HepG2 (cell line): ENCODE measurements around the gene GMPPA. TPM values are rescaled to one million over a fixed set of nuclear protein-coding genes. Genes with fewer than 3 reads are reported as not detected.

Experiments used
- AGO2 ChIP-seq: fragments of 200-400 bp; formaldehyde crosslinking; optimal IDR thresholded peaks from 2 replicates; pipeline ENCODE3; 2017; ENCODE audit warnings: mild to moderate bottlenecking, low read depth, low read length, moderate library complexity
- ATF5 ChIP-seq: sonication (generic); formaldehyde crosslinking; IDR thresholded peaks from 2 replicates; pipeline ENCODE4 v1.4.0; 2020; ENCODE audit warnings: mild to moderate bottlenecking, low read depth, missing genetic modification reagents
- BCL6 ChIP-seq: IDR thresholded peaks from 2 replicates; pipeline ENCODE4 v1.6.1; 2016; ENCODE audit warnings: missing genetic modification reagents, missing compliant biosample characterization
- CAMTA2 ChIP-seq: sonication (generic); formaldehyde crosslinking; IDR thresholded peaks from 2 replicates; pipeline ENCODE4 v1.4.0; 2020; ENCODE audit warnings: mild to moderate bottlenecking, missing genetic modification reagents, borderline replicate concordance
- CBX5 ChIP-seq: sonication (generic); formaldehyde crosslinking; IDR thresholded peaks from 2 replicates; pipeline ENCODE4 v1.4.0; 2020; ENCODE audit warnings: missing genetic modification reagents, borderline replicate concordance
- CHCHD3 ChIP-seq: sonication (generic); formaldehyde crosslinking; IDR thresholded peaks from 2 replicates; pipeline ENCODE4 v1.8.0; 2022; ENCODE audit warnings: mild to moderate bottlenecking, missing genetic modification reagents, moderate library complexity
- ELF3 ChIP-seq: IDR thresholded peaks from 2 replicates; pipeline ENCODE4 v1.6.1; 2016; ENCODE audit warnings: missing genetic modification reagents, missing compliant biosample characterization
- ETS1 ChIP-seq: sonication (generic); formaldehyde crosslinking; IDR thresholded peaks from 2 replicates; pipeline ENCODE4 v1.4.0; 2020; ENCODE audit warnings: missing genetic modification reagents
- FOXK1 ChIP-seq: sonication (generic); formaldehyde crosslinking; IDR thresholded peaks from 2 replicates; pipeline ENCODE4 v1.4.0; 2020; ENCODE audit warnings: low read depth, missing genetic modification reagents, borderline replicate concordance
- IRF9 ChIP-seq: sonication (generic); formaldehyde crosslinking; IDR thresholded peaks from 2 replicates; pipeline ENCODE4 v1.8.0; 2022; ENCODE audit warnings: missing genetic modification reagents, mild to moderate bottlenecking, borderline replicate concordance
- KLF13 ChIP-seq: sonication (generic); formaldehyde crosslinking; IDR thresholded peaks from 2 replicates; pipeline ENCODE4 v1.4.0; 2020; ENCODE audit warnings: mild to moderate bottlenecking, missing genetic modification reagents
- MAZ ChIP-seq, 2 experiments: sonication (generic) in 1 of 2; formaldehyde crosslinking in 1 of 2; IDR thresholded peaks; 2 replicates each; pipeline versions ENCODE4 v1.5.0 to v1.6.1; 2012 to 2020; ENCODE audit warnings: low read depth in 2 of 2, mild to moderate bottlenecking in 2 of 2, borderline replicate concordance in 1 of 2, improper control_type of control experiment in 1 of 2, low read length in 1 of 2, missing genetic modification reagents in 1 of 2, moderate library complexity in 1 of 2
- NFKBIZ ChIP-seq: IDR thresholded peaks from 2 replicates; pipeline ENCODE4 v1.6.1; 2018; ENCODE audit warnings: missing genetic modification reagents, missing compliant biosample characterization
- PATZ1 ChIP-seq: sonication (generic); formaldehyde crosslinking; IDR thresholded peaks from 2 replicates; pipeline ENCODE4 v1.4.0; 2020; ENCODE audit warnings: missing genetic modification reagents
- PCBP1 ChIP-seq: fragments of 200-400 bp; formaldehyde crosslinking; IDR thresholded peaks from 2 replicates; pipeline ENCODE4 v1.6.1; 2017; ENCODE audit warnings: mild to moderate bottlenecking, low read depth, low read length, borderline replicate concordance
- REL ChIP-seq: sonication (generic); formaldehyde crosslinking; conservative IDR thresholded peaks from 2 replicates; pipeline ENCODE4 v1.8.0; 2022; ENCODE audit warnings: mild to moderate bottlenecking, missing genetic modification reagents, moderate library complexity
- STAT5B ChIP-seq: sonication (generic); formaldehyde crosslinking; IDR thresholded peaks from 2 replicates; pipeline ENCODE4 v1.4.0; 2020; ENCODE audit warnings: missing genetic modification reagents
- SYNCRIP ChIP-seq: fragments of 200-400 bp; formaldehyde crosslinking; IDR thresholded peaks from 2 replicates; pipeline ENCODE4 v1.6.1; 2018; ENCODE audit warnings: mild to moderate bottlenecking, low read depth, low read length; ENCODE audit not compliant: insufficient read depth
- ZNF446 ChIP-seq: sonication (generic); formaldehyde crosslinking; IDR thresholded peaks from 2 replicates; pipeline ENCODE4 v1.5.0; 2020; ENCODE audit warnings: mild to moderate bottlenecking, missing genetic modification reagents
- ZNF670 ChIP-seq: sonication (generic); formaldehyde crosslinking; IDR thresholded peaks from 2 replicates; pipeline ENCODE4 v1.8.0; 2022; ENCODE audit warnings: mild to moderate bottlenecking, missing genetic modification reagents, borderline replicate concordance
- ZNF770 ChIP-seq: sonication (generic); formaldehyde crosslinking; IDR thresholded peaks from 2 replicates; pipeline ENCODE4 v1.5.0; 2020; ENCODE audit warnings: mild to moderate bottlenecking, missing genetic modification reagents
- polyA plus RNA-seq, 8 experiments: library from polyadenylated mRNA; depleted of rRNA in 3 of 8; stranded (reverse) in 7 of 8; unstranded in 1 of 8; fragments of >200 nt; fragmentation: Illumina TruSeq in 4 of 8; extraction: Trizol in 4 of 8; gene quantifications; 2 replicates each; pipeline versions ENCODE4 v1.2.1 to v1.2.3, GENCODE V29; 2011 to 2016; ENCODE audit warnings: low read depth in 4 of 8, missing spikeins in 1 of 8, mixed read lengths in 1 of 8; ENCODE audit not compliant: insufficient read depth in 1 of 8
- total RNA-seq, 5 experiments: library from RNA; depleted of rRNA; stranded (reverse); fragments of >200 nt; fragmentation: Illumina TruSeq; extraction: Trizol; gene quantifications; 2 replicates each; pipeline ENCODE4 v1.2.3, GENCODE V29; 2016; ENCODE audit warnings: low read depth in 1 of 5

GMPPA gene
- total and polyA plus RNA-seq, 2 of the 13 experiments (the other 11 are each of a cell fraction or from before 2014, with no cell fraction given) = 81.1 to 106 TPM

- no peak for TF ChIP-seq ATF5 (CRISPR knock-in tag)
- TF ChIP-seq CHCHD3 (CRISPR knock-in tag) = no peak
- TF ChIP-seq MAZ (IDR thresholded peaks at IDR 0.05; ENCODE audit: borderline replicate concordance, low read depth, low read length) = no peak; the same call in 1 of the 2 replicates
- peak; percentile 84 for TF ChIP-seq MAZ (CRISPR knock-in tag; IDR thresholded peaks at IDR 0.05; ENCODE audit: low read depth)
- no peak for TF ChIP-seq SYNCRIP
- peak; percentile 73; the same call in 1 of the 2 replicates for TF ChIP-seq IRF9
- TF ChIP-seq ELF3 (CRISPR knock-in tag) = peak; percentile 42
- peak; percentile 75; the same call in 1 of the 2 replicates for TF ChIP-seq ZNF446
- TF ChIP-seq NFKBIZ (CRISPR knock-in tag) = no peak
- peak; percentile 21; the same call in 1 of the 2 replicates for TF ChIP-seq PATZ1 (CRISPR knock-in tag)
- no peak for TF ChIP-seq ZNF670 (CRISPR knock-in tag)
- TF ChIP-seq AGO2 = peak; percentile 93
- no peak for TF ChIP-seq CAMTA2
- no peak for TF ChIP-seq REL (CRISPR knock-in tag)
- no peak for TF ChIP-seq KLF13 (CRISPR knock-in tag)
- TF ChIP-seq FOXK1 = no peak
- TF ChIP-seq CBX5 (CRISPR knock-in tag) = 0 out of 2 replicates have a peak, but pooled peaks have one; percentile 28
- TF ChIP-seq PCBP1 = 0 out of 2 replicates have a peak, but pooled peaks have one; percentile 55
- TF ChIP-seq ETS1 = 0 out of 2 replicates have a peak, but pooled peaks have one; percentile 22
- TF ChIP-seq BCL6 = peak; percentile 61
- TF ChIP-seq STAT5B (CRISPR knock-in tag) = no peak
- no peak for TF ChIP-seq ZNF770 (CRISPR knock-in tag)
These were observed 1.0 kb upstream of the GMPPA start (continued) for GRCh38 chr2:219497495-219498279.
